Left renal cortex interstitium (tissue), 4 donors: ENCODE data around the gene OVCH1. TPM values are rescaled to one million over a fixed set of nuclear protein-coding genes. Genes with fewer than 3 reads are reported as not detected.
"Not testable (repeated sequence)": the region's sequence is repeated elsewhere in the genome, so short reads cannot be mapped to it uniquely, and the experiment has no call there.

Experiments
- DNase-seq, 4 donors: peaks; one replicate each; pipeline ENCODE4 v3.0.0-alpha.2; 2013; ENCODE audit warnings: low read depth in 4 of 4, low spot score in 2 of 4, missing footprints in 1 of 4
- polyA plus RNA-seq, 4 donors: library from polyadenylated mRNA; unstranded; fragments of 120-200 nt; gene quantifications; one replicate each; pipeline ENCODE4 v1.2.1, GENCODE V29; 2013; ENCODE audit not compliant: insufficient read length in 4 of 4

Gene OVCH1
- polyA plus RNA-seq, 4 donors: 0.17 to 0.89 (median 0.57) TPM

DNA sequence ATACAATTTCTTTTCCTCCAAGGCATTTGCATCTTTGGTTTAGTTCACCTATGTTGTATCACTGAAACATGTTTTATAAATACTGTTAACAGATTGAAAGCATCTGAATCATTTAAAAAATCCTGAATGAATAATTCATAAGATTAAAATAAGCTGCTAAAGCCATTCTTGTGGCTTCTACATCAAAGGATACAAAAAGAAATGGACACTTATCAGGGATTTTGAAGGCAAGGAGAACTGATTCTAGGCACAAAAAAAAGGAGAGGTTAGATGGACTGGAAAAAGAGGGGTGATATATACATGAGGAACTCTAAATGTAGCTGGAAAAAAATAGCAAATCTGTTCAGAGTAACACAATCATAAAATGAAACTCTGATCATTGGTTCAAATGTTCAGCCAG is 5.8 kb upstream of the OVCH1 start:
- no peak for DNase-seq

DNA sequence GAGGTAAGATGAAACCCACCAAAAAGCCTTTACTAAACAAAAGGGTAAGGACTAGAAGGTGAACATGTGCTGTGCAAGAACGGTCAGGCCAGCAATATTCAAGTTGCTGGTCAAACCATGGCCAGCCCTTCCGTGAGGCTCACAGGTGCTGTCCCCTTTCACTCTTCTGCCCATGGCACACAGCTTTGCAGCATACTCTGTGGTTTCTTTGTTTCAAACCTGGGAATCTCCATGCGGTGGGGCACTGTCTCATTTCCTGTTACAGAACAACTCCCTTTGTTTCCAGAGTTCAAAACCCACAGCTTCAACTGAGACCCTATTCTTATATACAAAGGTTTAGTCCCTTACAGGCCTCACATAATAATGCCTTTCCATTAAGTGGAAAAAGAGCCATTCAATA is 1.7 kb upstream of the OVCH1 start:
- DNase-seq: no peak

DNA sequence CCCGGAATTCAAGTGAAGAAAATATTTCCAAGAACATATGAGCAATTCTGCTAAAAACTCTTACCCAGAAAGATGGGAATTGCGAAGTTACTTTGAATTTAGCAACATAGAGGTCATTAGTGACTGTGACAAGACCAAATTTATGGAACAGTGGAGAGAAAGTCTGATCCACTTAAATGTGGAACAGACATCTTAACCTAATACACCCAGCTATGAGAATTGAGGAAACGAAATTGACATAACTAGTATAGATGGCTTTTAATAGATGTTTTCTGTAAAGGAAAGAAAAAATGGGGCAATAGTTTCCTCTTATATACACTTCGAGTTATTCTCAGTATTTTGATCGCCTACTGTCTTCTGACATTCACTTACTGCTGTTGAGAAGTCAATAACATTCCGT is 4.6 kb downstream of the OVCH1 start:
- no peak for DNase-seq

DNA sequence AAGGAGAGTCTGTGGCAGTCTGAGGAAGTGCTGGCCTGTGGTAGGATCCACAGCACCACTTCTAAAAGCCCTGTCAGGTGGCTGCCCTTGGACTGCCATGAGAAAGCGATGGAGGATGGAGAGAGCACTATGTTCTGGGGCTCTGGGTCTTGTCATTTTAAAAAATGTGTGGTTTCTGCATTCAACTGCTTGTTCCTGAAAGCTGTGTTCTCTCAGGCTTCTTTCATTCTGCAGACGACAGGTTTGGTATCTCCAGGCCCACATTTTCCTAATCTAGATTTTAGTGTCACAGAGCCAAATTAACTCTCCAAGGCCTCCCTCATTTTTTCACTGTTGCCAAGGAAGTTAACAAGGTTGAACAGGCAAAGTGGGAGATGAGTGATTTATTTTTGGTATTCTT is 10.5 kb downstream of the OVCH1 start:
- DNase-seq: no peak

DNA sequence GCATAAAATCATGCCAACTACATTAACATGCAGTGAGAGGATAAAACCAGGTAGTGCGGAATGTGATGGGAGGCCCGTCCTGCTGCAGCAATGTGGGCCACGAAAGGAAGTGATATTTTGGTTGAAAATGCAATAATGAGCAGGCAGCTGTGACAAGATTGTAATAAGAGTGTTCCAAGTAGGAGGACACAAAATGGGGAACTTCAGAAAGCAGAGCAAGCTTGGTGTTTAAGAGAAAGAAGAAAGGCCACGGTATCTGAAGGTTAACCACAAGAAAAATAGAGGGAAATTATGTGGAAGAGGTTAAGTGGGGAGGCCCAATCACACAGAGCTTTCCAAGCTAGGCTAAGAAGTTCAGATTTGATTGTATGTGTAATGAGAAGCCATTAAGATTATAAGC is 34.3 kb downstream of the OVCH1 start:
- no peak for DNase-seq

DNA sequence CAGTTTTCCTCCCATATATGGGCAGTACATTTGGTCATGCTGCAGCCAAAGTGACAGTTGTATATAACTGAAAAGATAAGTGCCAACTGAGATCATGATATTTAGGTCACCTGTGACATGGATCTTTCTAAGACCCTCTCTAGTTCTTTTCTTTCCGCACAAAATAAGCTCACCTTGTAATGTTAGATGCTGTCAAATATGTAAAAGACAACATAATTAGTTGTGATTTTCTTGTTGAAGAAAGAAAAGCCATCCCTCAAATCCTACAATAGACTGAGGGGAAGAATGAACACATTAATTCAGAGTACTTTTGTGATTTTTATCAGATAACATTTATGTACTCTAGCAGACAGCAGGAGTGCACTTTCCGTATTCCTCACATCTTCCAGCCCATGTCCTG is 37.4 kb downstream of the OVCH1 start:
- no peak for DNase-seq

DNA sequence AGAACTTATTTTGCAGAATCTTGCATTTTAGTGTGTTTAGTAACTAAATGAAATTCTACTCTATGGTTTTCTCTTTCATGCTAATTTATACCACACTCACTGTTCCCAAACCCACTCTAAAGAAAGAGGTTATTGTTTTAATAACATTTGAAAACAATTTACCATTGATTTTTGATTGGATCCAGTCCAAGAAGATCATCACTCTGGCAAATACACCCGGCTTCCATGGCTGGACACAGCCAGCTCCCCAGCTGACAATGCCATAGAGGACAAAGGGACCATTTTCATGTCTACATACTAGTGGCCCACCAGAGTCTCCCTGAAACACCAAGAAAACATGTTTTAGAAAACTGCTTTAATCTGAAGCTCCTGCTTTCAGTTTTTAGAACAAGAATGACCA is 42.4 kb downstream of the OVCH1 start:
- DNase-seq: no peak

DNA sequence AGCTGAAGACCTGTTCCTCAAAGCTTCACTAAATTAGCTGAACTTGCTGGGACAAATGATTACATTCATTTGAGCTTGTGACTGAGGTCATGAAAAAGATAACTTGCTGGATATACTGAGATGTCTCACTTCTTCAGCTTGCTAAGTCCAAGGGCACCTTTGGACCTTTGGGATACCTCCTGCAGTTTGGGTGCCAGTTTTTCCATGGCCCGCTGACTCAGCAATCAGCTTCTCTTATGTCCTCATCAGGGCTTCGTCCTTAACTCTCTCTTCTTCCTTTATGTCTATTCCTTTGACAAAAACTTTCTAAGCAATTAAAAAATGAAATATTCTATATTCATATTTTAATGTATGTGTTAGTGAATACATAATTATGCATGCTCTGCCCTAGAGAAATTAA is 45.6 kb downstream of the OVCH1 start:
- DNase-seq: no peak

DNA sequence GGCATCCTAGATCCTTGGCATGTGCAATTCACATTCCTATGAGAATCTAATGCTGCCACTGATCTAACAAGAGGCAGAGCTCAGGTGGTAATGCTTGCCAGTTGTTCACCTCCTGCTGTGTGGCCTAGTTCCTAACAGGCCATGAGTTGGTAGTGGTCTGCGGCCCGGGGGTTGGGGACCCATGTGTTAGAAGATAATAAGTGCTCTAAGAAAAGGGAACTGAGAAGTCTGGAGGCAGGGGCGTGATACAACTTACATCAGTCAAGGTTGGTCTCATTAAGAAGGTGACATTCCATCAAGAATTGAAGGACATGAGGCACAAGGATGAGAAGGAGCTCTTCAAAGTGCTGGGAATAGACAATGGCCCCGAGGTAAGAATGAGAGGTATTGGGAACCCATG is 49.3 kb downstream of the OVCH1 start:
- DNase-seq: no peak

DNA sequence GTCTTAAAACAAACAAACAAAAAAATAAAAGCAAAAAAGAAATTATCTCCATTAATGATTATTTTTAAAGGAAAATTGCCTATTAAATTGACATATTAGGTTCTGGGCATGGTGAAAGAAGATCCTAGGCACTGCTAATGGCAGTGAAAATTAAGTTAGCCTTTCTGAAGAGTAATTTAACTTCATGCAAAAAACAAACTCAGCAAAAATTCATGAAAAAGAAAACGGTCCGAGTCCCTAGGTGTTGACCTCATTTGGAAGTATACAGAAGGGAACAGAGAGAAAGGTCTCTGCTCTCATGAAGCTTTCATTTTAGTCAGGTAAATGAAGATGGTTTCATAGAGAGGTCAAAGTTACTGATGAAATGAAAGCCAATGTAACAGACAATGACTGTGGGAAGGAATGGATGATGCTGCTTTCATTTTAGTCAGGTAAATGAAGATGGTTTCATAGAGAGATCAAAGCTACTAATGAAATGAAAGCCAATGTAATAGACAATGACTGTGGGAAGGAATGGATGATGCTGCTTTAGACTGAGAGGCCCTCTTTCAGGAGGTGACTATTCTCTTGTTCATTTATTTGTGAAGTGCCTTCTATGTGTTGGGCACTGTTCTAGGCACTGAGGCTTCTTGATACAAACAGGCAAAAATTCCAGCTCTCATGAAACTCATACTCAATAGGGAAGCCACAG is 50.1 kb downstream of the OVCH1 start:
- no peak for DNase-seq

DNA sequence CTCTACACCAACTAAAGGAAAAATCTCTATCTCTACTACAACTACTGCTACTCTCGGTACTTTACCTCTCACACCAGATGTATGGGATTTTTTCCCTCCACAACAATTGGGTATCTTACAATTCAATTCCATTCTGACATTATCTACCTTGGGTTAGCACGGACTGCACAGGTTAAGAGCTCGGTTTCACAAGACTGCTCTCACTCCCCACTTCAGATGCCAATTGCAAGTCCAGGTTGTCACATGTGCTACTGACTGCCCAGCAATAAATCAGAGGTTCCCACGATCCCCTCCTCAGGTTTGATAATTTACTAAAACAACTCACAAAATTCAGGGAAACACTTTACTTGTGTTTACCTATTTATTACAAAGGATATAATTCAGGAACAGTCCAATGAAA is 58.0 kb downstream of the OVCH1 start:
- no peak for DNase-seq

DNA sequence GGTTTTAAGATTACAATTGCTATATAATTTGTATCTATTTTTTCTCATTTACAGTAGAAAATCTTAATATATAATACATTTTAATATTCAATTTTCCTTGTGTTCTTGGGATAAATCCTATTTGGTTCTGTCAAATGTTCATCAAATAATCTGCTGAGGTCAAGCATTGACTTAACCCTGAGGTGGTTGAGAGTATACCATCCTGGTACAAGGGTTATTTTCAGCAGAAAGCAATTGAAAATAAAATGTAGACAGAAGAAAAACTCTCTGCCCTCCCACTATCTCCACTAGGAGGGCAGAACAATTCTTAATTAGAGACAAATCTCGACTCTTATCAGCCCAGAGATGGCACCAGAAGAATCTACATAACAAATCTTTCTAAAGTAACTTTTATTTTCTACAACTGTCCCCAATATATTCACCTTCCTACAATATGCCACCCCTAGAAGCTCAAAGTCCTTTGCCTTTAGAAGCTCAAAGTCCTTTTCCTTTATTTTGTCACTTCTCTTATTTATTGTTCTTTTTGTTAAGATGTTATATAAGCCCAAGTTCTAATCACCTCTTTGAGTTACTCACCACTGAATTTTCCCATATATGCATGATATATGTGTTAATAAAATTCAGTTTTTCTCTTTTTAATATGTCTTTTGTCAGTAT is 58.6 kb downstream of the OVCH1 start:
- DNase-seq: no peak

DNA sequence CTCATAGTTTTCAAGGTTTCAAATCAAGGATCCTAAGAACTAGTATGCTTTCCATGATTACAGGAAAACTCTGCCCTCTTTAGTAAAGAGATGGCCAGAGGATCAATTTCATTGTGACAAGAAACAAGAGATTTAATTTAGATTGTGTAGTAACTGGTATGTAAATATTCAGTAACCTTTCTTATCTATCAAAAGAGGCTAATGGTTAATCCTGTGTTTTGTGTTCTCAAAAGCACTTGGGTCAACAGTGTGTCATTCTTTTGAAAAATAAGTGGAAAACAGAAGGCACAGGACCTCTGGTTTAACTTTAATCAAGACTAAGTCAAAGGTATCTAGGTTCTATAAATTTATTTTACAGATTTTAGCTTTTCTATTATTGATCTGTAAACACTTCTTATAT is 59.9 kb downstream of the OVCH1 start:
- no peak for DNase-seq

DNA sequence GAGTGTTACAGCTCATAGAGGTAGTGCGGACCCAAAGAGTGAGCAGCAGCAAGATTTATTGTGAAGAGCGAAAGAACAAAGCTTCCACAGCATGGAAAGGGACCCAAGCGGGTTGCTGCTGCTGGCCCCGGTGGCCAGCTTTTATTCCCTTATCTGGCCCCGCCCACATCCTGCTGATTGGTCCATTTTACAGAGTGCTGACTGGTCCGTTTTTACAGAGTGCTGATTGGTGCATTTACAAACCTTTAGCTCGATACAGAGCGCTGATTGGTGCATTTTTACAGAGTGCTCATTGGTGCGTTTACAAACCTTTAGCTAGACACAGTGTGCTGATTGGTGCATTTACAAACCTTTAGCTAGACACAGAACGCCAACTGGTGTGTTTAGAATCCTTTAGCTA is 60.7 kb downstream of the OVCH1 start:
- DNase-seq: not testable (repeated sequence)

DNA sequence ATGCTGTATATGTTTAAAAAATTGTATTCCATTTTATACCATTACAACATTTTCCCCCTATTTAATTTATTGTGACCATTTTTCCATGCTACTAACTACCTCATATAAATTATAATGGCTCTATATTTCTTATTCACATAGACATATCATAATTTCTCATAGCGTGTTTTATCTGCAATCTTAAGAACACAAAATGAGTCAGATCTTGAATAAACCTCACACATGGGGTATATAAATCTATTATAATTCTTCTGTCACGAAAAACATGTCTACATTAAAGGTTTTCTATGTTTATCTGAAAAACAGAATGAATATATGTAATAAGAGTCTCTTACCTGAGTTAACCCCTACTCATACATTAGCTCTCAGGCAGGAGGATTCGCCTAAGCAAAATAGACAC is 66.0 kb downstream of the OVCH1 start:
- DNase-seq: no peak

DNA sequence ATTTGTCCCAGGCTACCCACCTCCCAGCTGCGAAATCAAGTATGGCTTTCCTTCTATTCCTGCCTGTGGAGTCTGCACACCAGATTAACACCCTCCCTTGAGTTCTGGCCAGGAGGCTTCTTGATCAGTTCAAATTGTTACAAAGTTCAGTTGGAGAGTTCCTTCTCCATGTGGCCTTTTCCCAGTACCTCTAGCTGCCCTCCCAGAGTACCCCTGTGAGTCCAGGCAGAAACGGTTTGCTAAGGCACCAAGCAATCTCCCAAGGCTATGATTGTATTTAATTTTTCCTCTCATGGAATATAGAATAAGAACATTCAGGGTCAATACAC is 66.8 kb downstream of the OVCH1 start:
- DNase-seq: no peak

DNA sequence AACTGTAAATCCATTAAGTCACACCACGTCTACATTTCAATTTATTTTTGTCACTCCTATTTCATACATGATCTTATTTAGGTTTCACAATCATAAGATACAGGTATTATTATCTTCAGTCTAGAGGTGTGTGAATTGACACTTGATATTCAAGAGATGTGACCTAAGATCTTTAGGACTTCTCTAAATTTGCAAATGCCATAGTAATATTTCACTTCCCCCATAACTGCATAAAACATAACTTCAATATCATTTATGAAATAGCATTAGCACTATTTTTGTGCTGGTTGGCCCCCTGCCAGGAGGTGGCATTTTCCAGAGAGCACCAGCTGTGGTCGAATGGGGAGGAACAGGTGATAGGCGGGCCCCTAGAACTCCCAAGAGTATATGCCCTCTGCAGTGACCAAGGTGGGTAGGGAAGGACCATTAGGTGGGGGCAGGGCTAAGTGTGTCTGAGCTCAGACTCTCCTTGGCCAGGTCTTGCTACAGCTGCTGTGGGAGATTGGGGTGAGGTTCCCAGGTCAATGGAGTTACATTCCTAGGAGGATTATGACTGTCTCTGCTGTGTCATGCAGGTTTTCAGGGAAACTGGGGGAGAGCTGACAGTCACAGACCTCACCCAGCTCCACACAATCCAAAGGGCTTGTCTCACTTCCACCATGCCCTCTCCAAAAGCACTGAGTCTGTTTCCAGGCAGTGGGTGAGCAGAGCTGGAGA is 67.3 kb downstream of the OVCH1 start:
- no peak for DNase-seq

DNA sequence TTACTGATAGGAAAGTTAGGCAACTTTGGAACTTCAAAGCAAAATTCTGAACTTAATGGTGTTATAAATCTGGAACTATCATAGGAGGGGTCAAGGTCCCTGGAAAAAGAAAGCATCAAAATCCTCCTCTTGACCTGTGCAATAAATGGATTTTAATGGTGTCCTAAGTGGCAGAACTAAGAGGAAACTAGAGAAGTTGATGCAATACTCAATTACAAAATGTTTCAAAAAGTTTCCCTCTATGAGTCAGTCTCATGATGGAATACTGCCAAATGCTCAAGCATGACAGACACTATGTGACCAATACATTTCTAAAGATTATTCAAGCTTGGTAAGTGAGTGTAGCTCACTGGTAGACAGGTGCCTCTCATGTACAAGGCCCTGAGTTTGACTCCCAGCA is 68.9 kb downstream of the OVCH1 start:
- no peak for DNase-seq

DNA sequence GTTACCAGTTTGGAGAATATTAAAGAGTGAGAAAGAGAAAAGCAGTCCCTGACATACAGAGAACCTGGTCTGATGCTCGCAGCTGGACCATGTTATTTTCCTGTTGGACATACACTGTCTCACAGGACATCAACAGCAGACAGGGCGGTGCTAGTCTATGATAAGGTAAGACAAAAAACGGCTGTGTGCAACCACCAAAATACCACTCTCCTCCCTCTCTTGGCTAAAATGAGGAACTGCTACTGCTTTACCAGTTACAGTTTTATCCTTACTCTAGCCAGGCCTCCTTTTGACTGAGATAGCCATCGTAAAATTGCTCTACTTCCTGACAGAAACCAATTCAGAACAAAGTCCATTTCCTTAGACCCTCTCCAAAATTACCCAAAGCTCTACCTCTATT is 69.5 kb downstream of the OVCH1 start:
- no peak for DNase-seq

DNA sequence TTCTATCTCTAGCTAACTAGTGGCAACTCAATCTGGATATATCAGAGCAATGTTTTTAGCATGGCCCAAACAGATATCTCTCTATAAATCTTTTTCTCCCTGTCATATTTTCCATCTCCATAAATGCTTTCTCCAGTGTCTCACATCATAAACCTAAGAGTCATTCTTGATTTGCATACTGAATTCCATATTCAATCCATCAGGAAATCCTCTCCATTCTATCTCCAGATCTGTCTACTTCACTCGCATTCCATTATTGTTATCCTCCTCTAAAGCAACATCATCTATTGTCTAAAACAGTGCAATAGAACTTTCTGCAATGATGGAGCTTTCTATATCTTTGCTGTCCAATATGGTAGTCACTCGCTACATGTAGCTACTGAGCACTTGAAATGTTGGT is 71.0 kb downstream of the OVCH1 start:
- no peak for DNase-seq

DNA sequence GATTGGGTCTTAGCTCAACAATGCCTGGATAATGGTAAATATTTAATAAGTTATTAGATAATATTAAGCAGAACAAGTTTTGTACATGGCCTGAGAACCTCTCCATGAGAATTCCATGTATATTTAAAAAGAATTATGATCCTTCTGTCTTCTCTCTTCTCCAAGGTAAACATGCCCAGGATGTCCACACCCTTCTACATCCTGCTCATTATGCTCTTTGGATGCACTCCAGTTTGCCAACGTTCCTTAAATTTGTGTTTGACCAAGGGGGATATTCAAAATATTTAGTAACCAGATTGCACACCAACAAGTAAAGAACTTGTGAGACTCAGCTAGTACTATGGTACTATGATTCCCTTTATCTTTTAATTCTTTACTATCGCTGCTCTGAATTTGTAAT is 71.8 kb downstream of the OVCH1 start:
- no peak for DNase-seq

DNA sequence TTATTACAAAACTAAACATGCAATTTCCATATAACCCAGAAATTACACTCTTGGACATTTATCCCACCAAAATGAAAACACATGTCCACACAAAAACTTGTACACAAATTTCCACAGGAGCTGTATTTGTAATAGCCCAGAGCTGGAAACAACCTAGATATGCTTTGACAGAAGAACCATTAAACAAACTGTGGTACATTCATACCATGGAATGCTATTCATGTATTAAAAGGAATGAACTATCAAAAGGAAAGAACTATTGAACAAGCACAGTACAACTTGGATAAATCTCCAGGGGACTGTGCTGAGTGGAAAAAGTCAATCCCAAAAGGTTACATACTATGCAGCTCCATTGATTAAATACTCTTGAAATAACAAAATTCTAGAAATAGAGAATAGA is 80.7 kb downstream of the OVCH1 start:
- no peak for DNase-seq
